GM12878 (cell line): Measurements from ENCODE around the gene CD300H. TPM values are rescaled to one million over a fixed set of nuclear protein-coding genes. Genes with fewer than 3 reads are reported as not detected.

Experiments
- LARP7 ChIP-seq: fragments of 450-650 bp; IDR thresholded peaks from 2 replicates; pipeline ENCODE4 v1.6.1; 2017; ENCODE audit warnings: mild to moderate bottlenecking
- polyA plus RNA-seq, 11 experiments: library from polyadenylated mRNA; depleted of rRNA in 4 of 11; unstranded in 6 of 11; stranded (reverse) in 5 of 11; fragments of >200 nt; fragmentation: Nextera tagmentation in 4 of 11; fragmentation: Illumina TruSeq in 1 of 11; extraction: Ambion mirVana in 4 of 11; extraction: Trizol in 1 of 11; gene quantifications; 1 replicate in 1 of 11; 2 replicates in 10 of 11; pipeline versions ENCODE4 v1.2.1 to v1.2.3, GENCODE V29; 2011 to 2016; ENCODE audit warnings: inconsistent platforms in 2 of 11, missing spikeins in 2 of 11, low read depth in 1 of 11
- total RNA-seq, 4 experiments: library from RNA; depleted of rRNA in 3 of 4; stranded (reverse); fragments of >200 nt in 3 of 4; fragmentation: Illumina TruSeq in 1 of 4; extraction: Trizol in 1 of 4; gene quantifications; 2 replicates each; pipeline versions ENCODE4 v1.2.1 to v1.2.3, GENCODE V29; 2013 to 2021
- TF ChIP-seq, protein P1 (sequence below): IDR thresholded peaks from 2 replicates; pipeline ENCODE4 v1.6.1; 2012; ENCODE audit warnings: mild to moderate bottlenecking, low read depth, low read length
- TF ChIP-seq, protein P2 (sequence below): IDR thresholded peaks from 2 replicates; pipeline ENCODE4 v1.6.1; 2011; ENCODE audit warnings: low read depth, mild to moderate bottlenecking, low read length, moderate library complexity, borderline replicate concordance; ENCODE audit errors: extremely low read depth
- TF ChIP-seq, protein P3 (sequence below): fragments of 450-650 bp; conservative IDR thresholded peaks from 2 replicates; pipeline ENCODE4 v1.6.1; 2017; ENCODE audit warnings: mild to moderate bottlenecking, moderate library complexity
- TF ChIP-seq, protein P4 (sequence below): fragments of 450-650 bp; IDR thresholded peaks from 2 replicates; pipeline ENCODE4 v1.6.1; 2018; ENCODE audit warnings: mild to moderate bottlenecking, low read depth, moderate library complexity; ENCODE audit not compliant: partially characterized antibody

CD300H gene
- total and polyA plus RNA-seq, 10 of the 15 experiments (the other 5 are each of a cell fraction or from before 2014, with no cell fraction given), result not detected

DNA sequence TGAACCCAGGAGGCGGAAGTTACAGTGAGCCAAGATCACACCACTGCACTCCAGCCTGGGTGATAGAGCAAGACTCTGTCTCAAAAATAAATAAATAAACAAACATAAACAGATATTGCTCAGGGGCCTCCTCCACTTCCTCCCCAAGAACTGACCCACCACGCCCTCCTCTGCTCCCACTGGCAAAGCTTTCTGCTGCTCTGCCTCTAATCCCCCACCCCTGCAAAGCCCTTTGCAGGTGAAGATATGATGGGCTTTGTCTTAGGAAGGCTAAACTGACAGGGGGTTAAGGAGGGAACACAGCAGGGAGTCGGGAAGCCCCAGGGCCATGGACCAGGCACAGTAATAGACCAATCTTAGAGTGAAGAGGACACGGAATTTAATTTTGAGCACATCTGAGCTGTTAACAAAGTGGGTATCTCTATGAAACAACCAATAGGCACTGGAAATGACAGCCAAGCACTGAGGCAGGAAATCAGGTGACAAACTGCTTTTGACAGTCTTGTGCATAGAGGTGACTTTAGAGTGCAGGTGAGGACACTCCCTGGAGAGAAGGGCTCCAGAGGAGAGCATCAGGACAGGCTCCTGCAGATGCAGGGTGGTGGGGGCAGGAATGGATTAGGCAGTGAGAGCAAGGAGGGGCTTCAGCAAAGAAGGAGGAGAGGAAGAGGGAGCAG lies 31.2 kb upstream of the CD300H start (continued):
- TF ChIP-seq, protein P1, sequence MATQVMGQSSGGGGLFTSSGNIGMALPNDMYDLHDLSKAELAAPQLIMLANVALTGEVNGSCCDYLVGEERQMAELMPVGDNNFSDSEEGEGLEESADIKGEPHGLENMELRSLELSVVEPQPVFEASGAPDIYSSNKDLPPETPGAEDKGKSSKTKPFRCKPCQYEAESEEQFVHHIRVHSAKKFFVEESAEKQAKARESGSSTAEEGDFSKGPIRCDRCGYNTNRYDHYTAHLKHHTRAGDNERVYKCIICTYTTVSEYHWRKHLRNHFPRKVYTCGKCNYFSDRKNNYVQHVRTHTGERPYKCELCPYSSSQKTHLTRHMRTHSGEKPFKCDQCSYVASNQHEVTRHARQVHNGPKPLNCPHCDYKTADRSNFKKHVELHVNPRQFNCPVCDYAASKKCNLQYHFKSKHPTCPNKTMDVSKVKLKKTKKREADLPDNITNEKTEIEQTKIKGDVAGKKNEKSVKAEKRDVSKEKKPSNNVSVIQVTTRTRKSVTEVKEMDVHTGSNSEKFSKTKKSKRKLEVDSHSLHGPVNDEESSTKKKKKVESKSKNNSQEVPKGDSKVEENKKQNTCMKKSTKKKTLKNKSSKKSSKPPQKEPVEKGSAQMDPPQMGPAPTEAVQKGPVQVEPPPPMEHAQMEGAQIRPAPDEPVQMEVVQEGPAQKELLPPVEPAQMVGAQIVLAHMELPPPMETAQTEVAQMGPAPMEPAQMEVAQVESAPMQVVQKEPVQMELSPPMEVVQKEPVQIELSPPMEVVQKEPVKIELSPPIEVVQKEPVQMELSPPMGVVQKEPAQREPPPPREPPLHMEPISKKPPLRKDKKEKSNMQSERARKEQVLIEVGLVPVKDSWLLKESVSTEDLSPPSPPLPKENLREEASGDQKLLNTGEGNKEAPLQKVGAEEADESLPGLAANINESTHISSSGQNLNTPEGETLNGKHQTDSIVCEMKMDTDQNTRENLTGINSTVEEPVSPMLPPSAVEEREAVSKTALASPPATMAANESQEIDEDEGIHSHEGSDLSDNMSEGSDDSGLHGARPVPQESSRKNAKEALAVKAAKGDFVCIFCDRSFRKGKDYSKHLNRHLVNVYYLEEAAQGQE, result no peak
- TF ChIP-seq, protein P2, sequence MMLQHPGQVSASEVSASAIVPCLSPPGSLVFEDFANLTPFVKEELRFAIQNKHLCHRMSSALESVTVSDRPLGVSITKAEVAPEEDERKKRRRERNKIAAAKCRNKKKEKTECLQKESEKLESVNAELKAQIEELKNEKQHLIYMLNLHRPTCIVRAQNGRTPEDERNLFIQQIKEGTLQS, result no peak
- no peak for TF ChIP-seq LARP7
- TF ChIP-seq, protein P3, sequence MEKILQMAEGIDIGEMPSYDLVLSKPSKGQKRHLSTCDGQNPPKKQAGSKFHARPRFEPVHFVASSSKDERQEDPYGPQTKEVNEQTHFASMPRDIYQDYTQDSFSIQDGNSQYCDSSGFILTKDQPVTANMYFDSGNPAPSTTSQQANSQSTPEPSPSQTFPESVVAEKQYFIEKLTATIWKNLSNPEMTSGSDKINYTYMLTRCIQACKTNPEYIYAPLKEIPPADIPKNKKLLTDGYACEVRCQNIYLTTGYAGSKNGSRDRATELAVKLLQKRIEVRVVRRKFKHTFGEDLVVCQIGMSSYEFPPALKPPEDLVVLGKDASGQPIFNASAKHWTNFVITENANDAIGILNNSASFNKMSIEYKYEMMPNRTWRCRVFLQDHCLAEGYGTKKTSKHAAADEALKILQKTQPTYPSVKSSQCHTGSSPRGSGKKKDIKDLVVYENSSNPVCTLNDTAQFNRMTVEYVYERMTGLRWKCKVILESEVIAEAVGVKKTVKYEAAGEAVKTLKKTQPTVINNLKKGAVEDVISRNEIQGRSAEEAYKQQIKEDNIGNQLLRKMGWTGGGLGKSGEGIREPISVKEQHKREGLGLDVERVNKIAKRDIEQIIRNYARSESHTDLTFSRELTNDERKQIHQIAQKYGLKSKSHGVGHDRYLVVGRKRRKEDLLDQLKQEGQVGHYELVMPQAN, result no peak
- TF ChIP-seq, protein P4, sequence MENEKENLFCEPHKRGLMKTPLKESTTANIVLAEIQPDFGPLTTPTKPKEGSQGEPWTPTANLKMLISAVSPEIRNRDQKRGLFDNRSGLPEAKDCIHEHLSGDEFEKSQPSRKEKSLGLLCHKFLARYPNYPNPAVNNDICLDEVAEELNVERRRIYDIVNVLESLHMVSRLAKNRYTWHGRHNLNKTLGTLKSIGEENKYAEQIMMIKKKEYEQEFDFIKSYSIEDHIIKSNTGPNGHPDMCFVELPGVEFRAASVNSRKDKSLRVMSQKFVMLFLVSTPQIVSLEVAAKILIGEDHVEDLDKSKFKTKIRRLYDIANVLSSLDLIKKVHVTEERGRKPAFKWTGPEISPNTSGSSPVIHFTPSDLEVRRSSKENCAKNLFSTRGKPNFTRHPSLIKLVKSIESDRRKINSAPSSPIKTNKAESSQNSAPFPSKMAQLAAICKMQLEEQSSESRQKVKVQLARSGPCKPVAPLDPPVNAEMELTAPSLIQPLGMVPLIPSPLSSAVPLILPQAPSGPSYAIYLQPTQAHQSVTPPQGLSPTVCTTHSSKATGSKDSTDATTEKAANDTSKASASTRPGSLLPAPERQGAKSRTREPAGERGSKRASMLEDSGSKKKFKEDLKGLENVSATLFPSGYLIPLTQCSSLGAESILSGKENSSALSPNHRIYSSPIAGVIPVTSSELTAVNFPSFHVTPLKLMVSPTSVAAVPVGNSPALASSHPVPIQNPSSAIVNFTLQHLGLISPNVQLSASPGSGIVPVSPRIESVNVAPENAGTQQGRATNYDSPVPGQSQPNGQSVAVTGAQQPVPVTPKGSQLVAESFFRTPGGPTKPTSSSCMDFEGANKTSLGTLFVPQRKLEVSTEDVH, result no peak
- TF ChIP-seq, all 136 proteins: peak for 0
